ENCODE results near the gene HBS1L. TPM values are rescaled to one million over a fixed set of nuclear protein-coding genes. Genes with fewer than 3 reads are reported as not detected.

Gene HBS1L
- total RNA-seq, 1 experiment from 2014 or later, result 89.4 TPM

GRCh38 chr6:134945045-134945444 lies 109.6 kb downstream of the HBS1L start:
- no peak for ATAC-seq
- BruUV-seq (replicated peaks), result no TSS peak
- Histone ChIP-seq H3K4me3 (replicated peaks in 1 of 2; ENCODE audit: low read depth in 1 of 2, low read length in 2 of 2) (no peak overlapping the region), H3K27ac (ENCODE audit: low read depth, low read length) (no peak overlapping the region), H4K20me1 (ENCODE audit: insufficient read depth) (no peaks in the 10 kb centered on the region), H3K27me3 (ENCODE audit: insufficient read depth, low read length) (no peaks in the 10 kb centered on the region), H3K9ac (ENCODE audit: low read length) (no peak overlapping the region), H3K36me3 (ENCODE audit: control insufficient read depth in 1 of 2, insufficient read depth in 2 of 2, low read length in 2 of 2) (no peaks in the 10 kb centered on the region), H3K4me1 (ENCODE audit: control insufficient read depth in 1 of 2, insufficient read depth in 2 of 2, low read length in 2 of 2) (no peaks in the 10 kb centered on the region), H3K9me2 (ENCODE audit: insufficient read depth) (no peaks in the 10 kb centered on the region), H3K79me2 (ENCODE audit: insufficient read depth, low read length) (no peaks in the 10 kb centered on the region), H3K9me3 (ENCODE audit: control insufficient read depth in 1 of 2, insufficient read depth in 1 of 2, low read depth in 1 of 2, low read length in 2 of 2) (no peaks in the 10 kb centered on the region; a peak in 1 of 4 replicates), H2AFZ (ENCODE audit: low read depth, low read length, poor library complexity, severe bottlenecking) (no peak overlapping the region), H3K4me2 (ENCODE audit: low read length) (no peak overlapping the region)
- DNase-seq (ENCODE audit: low read depth, low spot score), result no peak
- intact Hi-C loops (cut with micrococcal nuclease), result loop anchor here (10.0 kb wide), 1 partner anchor 300 kb away; no protein-coding TSS in a partner anchor
- ChIA-PET CTCF (no interaction called here), POLR2A (no interaction called here), RAD21 (ENCODE audit: low non-redundant PET in 1 of 2, low total read pairs in 2 of 2, uncharacterized antibody in 2 of 2, unreplicated experiment in 2 of 2) (no interaction called here)
- TF ChIP-seq FOSL1 (IDR thresholded peaks at IDR 0.05; ENCODE audit: low read depth) (no peak), CBX3 (IDR thresholded peaks at IDR 0.05; ENCODE audit: low read depth) (no peak), EGR1 (IDR thresholded peaks at IDR 0.05; ENCODE audit: low read depth) (no peak), EZH2 (IDR thresholded peaks at IDR 0.05) (no peak)

GRCh38 chr6:134943522-134944111 lies 111.0 kb downstream of the HBS1L start:
- Histone ChIP-seq H3K27me3 (ENCODE audit: insufficient read depth, low read length) (no peaks in the 10 kb centered on the region), H3K9me2 (ENCODE audit: insufficient read depth) (no peaks in the 10 kb centered on the region), H3K4me2 (ENCODE audit: low read length) (no peak overlapping the region), H3K36me3 (ENCODE audit: control insufficient read depth in 1 of 2, insufficient read depth in 2 of 2, low read length in 2 of 2) (no peaks in the 10 kb centered on the region), H3K9ac (ENCODE audit: low read length) (no peak overlapping the region), H3K9me3 (ENCODE audit: control insufficient read depth in 1 of 2, insufficient read depth in 1 of 2, low read depth in 1 of 2, low read length in 2 of 2) (no peaks in the 10 kb centered on the region; a peak in 1 of 4 replicates), H3K4me1 (ENCODE audit: control insufficient read depth in 1 of 2, insufficient read depth in 2 of 2, low read length in 2 of 2) (no peaks in the 10 kb centered on the region), H3K79me2 (ENCODE audit: insufficient read depth, low read length) (no peaks in the 10 kb centered on the region), H4K20me1 (ENCODE audit: insufficient read depth) (no peaks in the 10 kb centered on the region), H3K27ac (ENCODE audit: low read depth, low read length) (no peak overlapping the region), H2AFZ (ENCODE audit: low read depth, low read length, poor library complexity, severe bottlenecking) (no peak overlapping the region), H3K4me3 (replicated peaks in 1 of 2; ENCODE audit: low read depth in 1 of 2, low read length in 2 of 2) (no peak overlapping the region)
- ChIA-PET POLR2A (no interaction called here), CTCF (no interaction called here), RAD21 (ENCODE audit: low non-redundant PET in 1 of 2, low total read pairs in 2 of 2, uncharacterized antibody in 2 of 2, unreplicated experiment in 2 of 2) (no interaction called here)
- DNase-seq (ENCODE audit: low read depth, low spot score) (no peak), ATAC-seq (no peak)
- BruUV-seq (replicated peaks), result no TSS peak
- intact Hi-C loops (cut with micrococcal nuclease), result loop anchor here (10.0 kb wide), 1 partner anchor 299 kb away; no protein-coding TSS in a partner anchor
- TF ChIP-seq MAX (IDR thresholded peaks at IDR 0.05), result no peak
- TF ChIP-seq ELF1 (IDR thresholded peaks at IDR 0.05; ENCODE audit: borderline replicate concordance, low read depth), result no peak
- no peak for TF ChIP-seq ATF3 (IDR thresholded peaks at IDR 0.05)
- no peak for TF ChIP-seq ZFX (IDR thresholded peaks at IDR 0.05)
- TF ChIP-seq RAD21 (IDR thresholded peaks at IDR 0.05; ENCODE audit: low read depth), result no peak
- no peak for TF ChIP-seq CTCF (IDR thresholded peaks at IDR 0.05 in 2 of 3, conservative IDR thresholded peaks at IDR 0.05 in 1 of 3; ENCODE audit: borderline replicate concordance in 1 of 3, insufficient read depth in 1 of 3, low read depth in 2 of 3, low read length in 2 of 3)
- no peak for TF ChIP-seq YY1 (IDR thresholded peaks at IDR 0.05; ENCODE audit: extremely low read depth, insufficient replicate concordance, low read depth, low read length)
- no peak for TF ChIP-seq EZH2 (IDR thresholded peaks at IDR 0.05)
- TF ChIP-seq EGR1 (IDR thresholded peaks at IDR 0.05; ENCODE audit: low read depth), result no peak
- no peak for TF ChIP-seq CBX3 (IDR thresholded peaks at IDR 0.05; ENCODE audit: low read depth)
- TF ChIP-seq EZH2phosphoT487 (IDR thresholded peaks at IDR 0.05; ENCODE audit: borderline replicate concordance), result no peak
- no peak for TF ChIP-seq REST (IDR thresholded peaks at IDR 0.05; ENCODE audit: low read depth)
- no peak for TF ChIP-seq JUND (IDR thresholded peaks at IDR 0.05)
- TF ChIP-seq FOSL1 (IDR thresholded peaks at IDR 0.05; ENCODE audit: low read depth), result no peak
- no peak for TF ChIP-seq TCF7L2 (IDR thresholded peaks at IDR 0.05; ENCODE audit: borderline replicate concordance, extremely low read depth, insufficient read depth, insufficient read length)
